Measurements from ENCODE around the gene OLFML3.
A peak's percentile ranks its signal among the peaks of the same experiment; 100 is the strongest.
"Not testable (repeated sequence)": the region's sequence is repeated elsewhere in the genome, so short reads cannot be mapped to it uniquely, and the experiment has no call there.

OLFML3 gene

DNA sequence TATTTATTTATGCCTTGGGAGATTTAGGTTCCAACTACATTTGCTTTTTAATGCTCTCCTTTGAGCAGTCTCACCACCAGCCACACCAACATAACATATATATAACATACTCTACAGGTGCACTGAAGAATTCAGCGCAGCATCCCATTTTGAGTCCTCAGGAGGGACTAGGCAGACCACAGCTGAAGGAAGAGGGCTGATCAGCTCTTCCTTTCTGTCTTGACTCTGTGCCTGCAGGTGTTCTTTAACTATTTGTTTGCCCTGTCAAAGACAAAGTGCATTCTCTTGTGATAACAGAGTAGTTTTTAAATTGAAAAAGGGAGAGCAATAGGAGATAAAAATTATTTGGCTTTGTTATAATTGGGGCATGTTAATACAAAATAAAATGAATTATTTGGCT is 33.2 kb upstream of the OLFML3 start:
- no peak for DNase-seq
- no peak for TF ChIP-seq CTCF (IDR thresholded peaks at IDR 0.05)
- Mint-ChIP-seq H3K4me1 (peaks cover 30% of the 10 kb centered on the region), H3K27me3 (ENCODE audit: low read depth, poor library complexity) (no peaks in the 10 kb centered on the region), H3K4me3 (no peak overlapping the region), H3K27ac (peak overlapping the region; percentile 52), H3K9me3 (peaks cover 17% of the 10 kb centered on the region), H3K36me3 (ENCODE audit: low read depth) (peaks cover 45% of the 10 kb centered on the region)

DNA sequence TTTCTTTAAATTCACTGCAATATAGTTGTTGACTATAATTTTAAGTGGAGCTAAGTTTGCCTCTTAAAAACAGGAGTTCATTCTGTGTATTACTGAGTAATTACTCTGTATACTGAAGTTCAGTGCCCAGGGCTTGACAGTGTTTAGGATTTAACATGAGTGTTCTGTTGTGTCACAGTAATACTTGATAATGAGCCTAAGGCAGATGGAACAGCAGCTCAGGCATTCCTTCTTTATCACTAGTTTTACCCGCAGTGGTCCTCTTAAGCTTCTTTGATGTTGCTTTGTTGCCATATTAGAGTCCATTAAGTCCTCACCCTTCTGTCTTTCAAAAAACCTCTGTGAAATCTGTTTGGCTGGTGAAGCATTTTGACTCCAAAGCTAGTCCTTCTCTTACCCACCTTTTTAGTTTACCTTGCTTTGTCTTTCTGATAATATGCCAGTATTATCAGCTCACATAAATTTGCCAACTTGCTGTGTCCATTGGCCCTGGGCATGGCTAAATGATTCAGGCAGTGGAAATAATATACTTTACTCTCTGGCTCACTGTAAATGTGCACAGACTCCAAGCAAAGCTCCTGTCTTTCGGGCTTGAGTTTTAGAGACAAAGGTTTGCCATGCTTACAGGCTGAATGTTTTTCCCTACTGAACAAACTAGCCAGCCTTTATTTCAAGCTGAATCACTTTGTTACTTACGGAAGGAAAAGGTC is 32.4 kb upstream of the OLFML3 start:
- Mint-ChIP-seq H3K27ac (peak overlapping the region; percentile 70), H3K36me3 (ENCODE audit: low read depth) (peaks cover 41% of the 10 kb centered on the region)
- no peak for DNase-seq

DNA sequence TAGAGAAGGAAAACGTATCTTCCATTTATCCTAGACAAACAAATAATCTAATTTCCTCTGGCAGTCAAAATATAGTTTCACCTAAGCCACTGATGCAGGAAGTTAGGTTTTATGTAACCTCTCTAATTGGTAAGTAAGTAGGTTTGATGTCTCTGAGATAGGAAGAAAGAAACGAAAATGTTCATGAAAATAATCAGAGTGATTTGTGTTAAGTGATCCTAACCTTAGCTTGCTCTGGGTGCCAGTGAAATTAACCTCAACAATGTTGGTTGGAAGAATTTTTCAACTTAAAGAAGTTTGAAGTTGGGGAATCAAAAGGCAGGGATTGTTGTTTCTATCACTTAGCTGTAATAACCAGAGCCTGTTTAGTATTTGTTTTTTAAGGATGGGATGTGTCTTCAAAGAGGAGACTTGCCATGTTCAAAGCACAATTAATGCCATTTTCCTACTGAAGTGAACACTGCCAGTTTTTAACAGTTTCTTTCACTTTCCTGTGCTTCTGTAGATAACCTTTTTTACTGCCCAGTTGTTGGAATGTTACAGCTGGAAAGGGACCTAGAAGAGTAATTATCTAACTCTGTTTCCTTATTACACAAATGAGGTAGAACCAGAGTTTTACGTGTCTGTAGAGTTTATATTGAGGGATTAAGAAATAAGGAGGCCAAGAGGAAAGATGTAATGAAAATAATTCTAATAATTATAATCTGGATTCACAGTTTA is 31.7 kb upstream of the OLFML3 start:
- H3K4me3 Mint-ChIP-seq: no peak overlapping the region
- no peaks in the 10 kb centered on the region for H3K27me3 Mint-ChIP-seq (ENCODE audit: low read depth, poor library complexity)
- no peak for DNase-seq
- H3K36me3 Mint-ChIP-seq (ENCODE audit: low read depth): peaks cover 34% of the 10 kb centered on the region
- peaks cover 30% of the 10 kb centered on the region for H3K4me1 Mint-ChIP-seq
- H3K9me3 Mint-ChIP-seq: peaks cover 17% of the 10 kb centered on the region
- no peak for TF ChIP-seq CTCF (IDR thresholded peaks at IDR 0.05)
- peak overlapping the region; percentile 70 for H3K27ac Mint-ChIP-seq

More for the DNA sequence above, 32.4 kb upstream of the OLFML3 start:
- H3K9me3 Mint-ChIP-seq: peaks cover 17% of the 10 kb centered on the region
- H3K4me1 Mint-ChIP-seq: peaks cover 30% of the 10 kb centered on the region
- H3K4me3 Mint-ChIP-seq: no peak overlapping the region
- TF ChIP-seq CTCF (IDR thresholded peaks at IDR 0.05): no peak
- no peaks in the 10 kb centered on the region for H3K27me3 Mint-ChIP-seq (ENCODE audit: low read depth, poor library complexity)

DNA sequence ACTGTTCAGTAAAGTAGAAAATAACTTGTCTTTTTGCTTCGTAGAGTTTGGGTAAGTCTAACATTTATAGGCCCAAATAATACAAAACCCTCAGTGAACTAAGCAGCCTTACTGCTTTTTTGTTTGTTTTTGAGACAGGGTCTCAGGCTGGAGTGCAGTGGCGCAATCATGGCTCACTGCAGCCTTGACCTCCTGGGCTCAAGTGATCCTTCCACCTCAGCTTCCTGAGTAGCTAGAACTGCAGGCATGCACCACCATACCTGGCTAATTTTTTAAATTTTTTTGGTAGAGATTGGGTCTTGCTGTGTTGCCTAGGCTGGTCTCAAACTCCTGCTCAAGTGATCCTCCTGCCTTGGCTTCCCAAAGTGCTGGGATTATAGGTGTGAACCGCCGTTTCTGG is 31.1 kb upstream of the OLFML3 start:
- not testable (repeated sequence) for DNase-seq; H3K27me3 Mint-ChIP-seq (ENCODE audit: low read depth, poor library complexity); H3K4me3 Mint-ChIP-seq
- Mint-ChIP-seq H3K9me3 (peaks cover 16% of the 10 kb centered on the region), H3K27ac (peak overlapping the region; percentile 84), H3K36me3 (ENCODE audit: low read depth) (peaks cover 32% of the 10 kb centered on the region), H3K4me1 (peaks cover 30% of the 10 kb centered on the region)

DNA sequence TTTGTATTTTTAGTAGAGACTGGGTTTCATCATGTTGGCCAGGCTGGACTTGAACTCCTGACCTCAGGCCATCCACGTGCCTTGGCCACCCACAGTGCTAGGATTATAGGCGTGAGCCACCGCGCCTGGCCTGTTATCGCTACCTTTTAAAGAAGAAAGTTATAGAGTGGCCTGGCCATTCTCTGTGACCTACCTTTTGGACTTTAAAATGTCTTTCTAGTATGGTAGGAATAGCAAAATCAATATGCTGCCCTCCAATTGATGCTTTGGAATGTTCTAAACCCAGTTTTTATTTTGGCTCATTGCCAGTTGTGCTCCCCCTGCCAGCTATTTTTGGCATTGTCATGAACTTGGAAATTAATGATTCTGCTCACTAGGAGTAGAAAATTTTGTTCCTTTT is 30.3 kb upstream of the OLFML3 start:
- Mint-ChIP-seq H3K27ac (no peak overlapping the region), H3K36me3 (ENCODE audit: low read depth) (peaks cover 32% of the 10 kb centered on the region), H3K4me1 (peaks cover 30% of the 10 kb centered on the region), H3K27me3 (ENCODE audit: low read depth, poor library complexity) (no peaks in the 10 kb centered on the region), H3K9me3 (peaks cover 13% of the 10 kb centered on the region), H3K4me3 (no peak overlapping the region)
- TF ChIP-seq CTCF (IDR thresholded peaks at IDR 0.05): peak; percentile 12
- DNase-seq: no peak

GRCh38 chr1:113950908-113951307 is 28.4 kb upstream of the OLFML3 start:
- TF ChIP-seq CTCF (IDR thresholded peaks at IDR 0.05): no peak
- Mint-ChIP-seq H3K27ac (no peak overlapping the region), H3K4me3 (no peak overlapping the region), H3K27me3 (ENCODE audit: low read depth, poor library complexity) (no peaks in the 10 kb centered on the region), H3K4me1 (peaks cover 28% of the 10 kb centered on the region), H3K36me3 (ENCODE audit: low read depth) (peaks cover 28% of the 10 kb centered on the region), H3K9me3 (no peaks in the 10 kb centered on the region)
- no peak for DNase-seq
